Osteoblast (primary cell): ENCODE data around the gene KCNAB1. TPM values are rescaled to one million over a fixed set of nuclear protein-coding genes. Genes with fewer than 3 reads are reported as not detected.
A peak's percentile ranks its signal among the peaks of the same experiment; 100 is the strongest.

Experiments
- DNase-seq: peaks from one replicate; pipeline ENCODE4 v3.0.0; 2011; ENCODE audit warnings: low spot score, mixed read lengths; ENCODE audit not compliant: insufficient read length; ENCODE audit errors: missing footprints
- H2AFZ ChIP-seq: 2 replicates; pipeline ENCODE4 v1.6.0; 2011; ENCODE audit warnings: mild to moderate bottlenecking, low read length
- H3K27ac ChIP-seq: 2 replicates; pipeline ENCODE4 v1.5.1; 2011; ENCODE audit warnings: mild to moderate bottlenecking, low read depth, low read length, moderate library complexity
- H3K27me3 ChIP-seq: 2 replicates; pipeline ENCODE4 v1.6.0; 2012; ENCODE audit warnings: mild to moderate bottlenecking, control low read depth, inconsistent platforms, low read length, moderate library complexity; ENCODE audit not compliant: insufficient read depth
- H3K36me3 ChIP-seq: 2 replicates; pipeline ENCODE4 v1.5.1; 2011; ENCODE audit warnings: mild to moderate bottlenecking, low read length, control low read depth, moderate library complexity; ENCODE audit not compliant: insufficient read depth
- H3K4me1 ChIP-seq: 2 replicates; pipeline ENCODE4 v1.5.1; 2011; ENCODE audit warnings: mild to moderate bottlenecking, low read length, control low read depth, moderate library complexity; ENCODE audit not compliant: insufficient read depth
- H3K4me2 ChIP-seq: 2 replicates; pipeline ENCODE4 v1.6.0; 2011; ENCODE audit warnings: mild to moderate bottlenecking, low read length; ENCODE audit not compliant: insufficient read depth
- H3K4me3 ChIP-seq: fragments of 200-600 bp; sonication (generic); 3 replicates; pipeline ENCODE4 v1.5.1; 2012; ENCODE audit warnings: mild to moderate bottlenecking, low read length, inconsistent platforms; ENCODE audit not compliant: insufficient read depth
- H3K79me2 ChIP-seq: 2 replicates; pipeline ENCODE4 v1.6.0; 2012; ENCODE audit warnings: mild to moderate bottlenecking, low read length, control low read depth, inconsistent platforms; ENCODE audit not compliant: insufficient read depth
- H3K9me3 ChIP-seq: 2 replicates; pipeline ENCODE4 v1.5.1; 2011; ENCODE audit warnings: low read depth, low read length, control low read depth
- H4K20me1 ChIP-seq: 2 replicates; pipeline ENCODE4 v1.6.0; 2012; ENCODE audit warnings: mild to moderate bottlenecking, low read length, control low read depth; ENCODE audit not compliant: insufficient read depth
- total RNA-seq: library from RNA; depleted of rRNA; stranded (reverse); fragments of >200 nt; gene quantifications from 2 replicates; pipeline ENCODE4 v1.2.3, GENCODE V29; 2012
- TF ChIP-seq, protein P1 (sequence below): IDR thresholded peaks from 2 replicates; pipeline ENCODE4 v1.5.1; 2011; ENCODE audit warnings: mild to moderate bottlenecking, low read depth, low read length, moderate library complexity; ENCODE audit errors: extremely low read depth

The KCNAB1 gene
- total RNA-seq, 1 donor, result 0.36 TPM

GRCh38 chr3:156303001-156303707 lies 182.8 kb downstream of the KCNAB1 start:
- TF ChIP-seq, protein P1, sequence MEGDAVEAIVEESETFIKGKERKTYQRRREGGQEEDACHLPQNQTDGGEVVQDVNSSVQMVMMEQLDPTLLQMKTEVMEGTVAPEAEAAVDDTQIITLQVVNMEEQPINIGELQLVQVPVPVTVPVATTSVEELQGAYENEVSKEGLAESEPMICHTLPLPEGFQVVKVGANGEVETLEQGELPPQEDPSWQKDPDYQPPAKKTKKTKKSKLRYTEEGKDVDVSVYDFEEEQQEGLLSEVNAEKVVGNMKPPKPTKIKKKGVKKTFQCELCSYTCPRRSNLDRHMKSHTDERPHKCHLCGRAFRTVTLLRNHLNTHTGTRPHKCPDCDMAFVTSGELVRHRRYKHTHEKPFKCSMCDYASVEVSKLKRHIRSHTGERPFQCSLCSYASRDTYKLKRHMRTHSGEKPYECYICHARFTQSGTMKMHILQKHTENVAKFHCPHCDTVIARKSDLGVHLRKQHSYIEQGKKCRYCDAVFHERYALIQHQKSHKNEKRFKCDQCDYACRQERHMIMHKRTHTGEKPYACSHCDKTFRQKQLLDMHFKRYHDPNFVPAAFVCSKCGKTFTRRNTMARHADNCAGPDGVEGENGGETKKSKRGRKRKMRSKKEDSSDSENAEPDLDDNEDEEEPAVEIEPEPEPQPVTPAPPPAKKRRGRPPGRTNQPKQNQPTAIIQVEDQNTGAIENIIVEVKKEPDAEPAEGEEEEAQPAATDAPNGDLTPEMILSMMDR, result no peak
- no peak overlapping the region for H3K4me3 ChIP-seq
- H2AFZ ChIP-seq, result no peak overlapping the region
- peaks cover 25% of the 10 kb centered on the region for H3K4me1 ChIP-seq
- H3K36me3 ChIP-seq, result no peaks in the 10 kb centered on the region
- DNase-seq, result no peak
- no peak overlapping the region for H3K27ac ChIP-seq
- H3K4me2 ChIP-seq, result no peak overlapping the region
- no peaks in the 10 kb centered on the region for H3K9me3 ChIP-seq
- no peaks in the 10 kb centered on the region for H4K20me1 ChIP-seq
- no peaks in the 10 kb centered on the region for H3K79me2 ChIP-seq
- no peaks in the 10 kb centered on the region for H3K27me3 ChIP-seq

GRCh38 chr3:156304406-156304805 lies 184.0 kb downstream of the KCNAB1 start:
- Histone ChIP-seq H3K36me3 (no peaks in the 10 kb centered on the region), H3K4me2 (peak overlapping the region; percentile 18), H3K79me2 (no peaks in the 10 kb centered on the region), H3K4me3 (no peak overlapping the region), H3K9me3 (no peaks in the 10 kb centered on the region), H3K27ac (no peak overlapping the region), H3K27me3 (no peaks in the 10 kb centered on the region), H3K4me1 (peaks cover 25% of the 10 kb centered on the region), H4K20me1 (no peaks in the 10 kb centered on the region), H2AFZ (no peak overlapping the region)
- no peak for DNase-seq
- TF ChIP-seq, protein P1, result no peak

DNA sequence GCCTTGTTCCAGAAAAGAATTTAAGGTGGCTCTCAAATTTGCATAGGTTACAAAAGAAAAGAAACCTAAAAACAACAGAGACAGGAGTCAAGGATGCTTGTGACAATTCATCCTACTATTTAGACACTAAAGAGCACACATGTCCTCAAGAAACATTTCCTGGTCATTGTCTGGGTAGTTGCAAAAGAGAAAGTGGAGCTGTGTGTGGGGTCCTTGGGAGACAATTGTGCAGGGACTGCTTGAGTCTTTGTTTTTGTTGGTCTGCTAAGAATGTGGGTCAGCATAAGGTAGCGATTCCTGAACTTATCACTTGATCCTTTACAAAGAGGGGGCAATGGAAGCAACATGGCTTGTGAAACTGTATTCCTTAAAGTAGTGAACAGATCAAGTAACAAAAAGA lies 185.3 kb downstream of the KCNAB1 start:
- Histone ChIP-seq H3K79me2 (no peaks in the 10 kb centered on the region), H3K4me3 (no peak overlapping the region), H3K4me1 (peaks cover 25% of the 10 kb centered on the region), H3K36me3 (no peaks in the 10 kb centered on the region), H3K9me3 (no peaks in the 10 kb centered on the region), H4K20me1 (no peaks in the 10 kb centered on the region), H3K27ac (no peak overlapping the region), H2AFZ (no peak overlapping the region), H3K4me2 (no peak overlapping the region), H3K27me3 (no peaks in the 10 kb centered on the region)
- TF ChIP-seq, protein P1, result no peak
- DNase-seq, result no peak

- Histone ChIP-seq H3K27ac (no peak overlapping the region), H3K9me3 (no peaks in the 10 kb centered on the region), H3K4me1 (peaks cover 25% of the 10 kb centered on the region), H2AFZ (no peak overlapping the region), H3K79me2 (no peaks in the 10 kb centered on the region), H3K4me3 (no peak overlapping the region), H4K20me1 (no peaks in the 10 kb centered on the region), H3K4me2 (no peak overlapping the region), H3K27me3 (no peaks in the 10 kb centered on the region), H3K36me3 (no peaks in the 10 kb centered on the region)
- TF ChIP-seq, protein P1, result no peak
- peak; percentile 57 for DNase-seq
These were observed 187.3 kb downstream of the KCNAB1 start for GRCh38 chr3:156307704-156308103.
